Endothelial cell of umbilical vein (primary cell): Measurements from ENCODE around the gene TOP2B. TPM values are rescaled to one million over a fixed set of nuclear protein-coding genes. Genes with fewer than 3 reads are reported as not detected.

Source experiments
- BruUV-seq: library from RNA; stranded (reverse); fragments of 400-500 nt; replicated peaks from 2 replicates; lab custom pipeline; 2021; lab: Mats Ljungman, UMichigan
- CTCF ChIA-PET: fragments of 300-600, 350-600 bp; sonication (Branson Sonifier 250); formaldehyde crosslinking; loops from one replicate; lab custom pipeline; 2021; ENCODE audit warnings: antibody characterized with exemption, inconsistent platforms; lab: Charles Lee
- POLR2A ChIA-PET: fragments of 300-600, 350-600 bp; sonication (Branson Sonifier 250); formaldehyde crosslinking; loops from one replicate; lab custom pipeline; 2021; ENCODE audit warnings: antibody characterized with exemption, inconsistent platforms; lab: Charles Lee
- DNase-seq: peaks from one replicate; pipeline ENCODE4 v3.0.0-alpha.2; 2011; ENCODE audit warnings: low read depth, low spot score
- FAIRE-seq: peaks from 2 replicates; lab custom pipeline; 2011; peaks lifted over from hg19 to GRCh38; lab: Jason Lieb, UNC
- H2AFZ ChIP-seq: 2 replicates; pipeline ENCODE4 v1.6.0; 2012; ENCODE audit warnings: low read depth, low read length, control low read depth, inconsistent platforms
- H3K27ac ChIP-seq: 2 replicates; pipeline ENCODE4 v1.5.1; 2011; ENCODE audit warnings: low read depth, mild to moderate bottlenecking, control low read depth, low read length, moderate library complexity; ENCODE audit not compliant: insufficient read depth
- H3K27me3 ChIP-seq, 2 experiments: 2 replicates each; pipeline versions ENCODE4 v1.6.0 to v1.6.1; 2011; ENCODE audit warnings: low read length in 2 of 2, mixed read lengths in 1 of 2; ENCODE audit not compliant: control insufficient read depth in 2 of 2, insufficient read depth in 2 of 2
- H3K36me3 ChIP-seq, 2 experiments: 2 replicates in 1 of 2; 3 replicates in 1 of 2; pipeline ENCODE4 v1.5.1; 2011; ENCODE audit warnings: low read length in 2 of 2, mild to moderate bottlenecking in 1 of 2, moderate library complexity in 1 of 2; ENCODE audit not compliant: control insufficient read depth in 2 of 2, insufficient read depth in 2 of 2; ENCODE audit errors: extremely low read depth in 1 of 2
- H3K4me1 ChIP-seq: 3 replicates; pipeline ENCODE4 v1.5.1; 2011; ENCODE audit warnings: mild to moderate bottlenecking, low read length; ENCODE audit not compliant: control insufficient read depth, insufficient read depth; ENCODE audit errors: extremely low read depth
- H3K4me2 ChIP-seq: 2 replicates; pipeline ENCODE4 v1.6.1; 2011; ENCODE audit warnings: low read length, control low read depth, mixed read lengths; ENCODE audit not compliant: insufficient read depth
- H3K4me3 ChIP-seq, 3 experiments: fragments of 200-600 bp in 1 of 3; sonication (generic), shearing (Covaris generic) in 1 of 3; replicated peaks in 1 of 3; 2 replicates each; pipeline ENCODE4 v1.5.1; 2011 to 2016; ENCODE audit warnings: control low read depth in 3 of 3, low read length in 3 of 3, mild to moderate bottlenecking in 2 of 3, inconsistent platforms in 1 of 3, low read depth in 1 of 3, moderate library complexity in 1 of 3; ENCODE audit not compliant: insufficient read depth in 1 of 3
- H3K79me2 ChIP-seq: 2 replicates; pipeline ENCODE4 v1.6.0; 2012; ENCODE audit warnings: low read length, inconsistent platforms; ENCODE audit not compliant: control insufficient read depth, insufficient read depth
- H3K9ac ChIP-seq: replicated peaks from 2 replicates; pipeline ENCODE3; 2011; ENCODE audit warnings: low read length, control low read depth; ENCODE audit not compliant: insufficient read depth; ENCODE audit errors: extremely low read depth
- H3K9me1 ChIP-seq: replicated peaks from 3 replicates; pipeline ENCODE4 v1.6.0; 2011; ENCODE audit warnings: mild to moderate bottlenecking, low read length; ENCODE audit not compliant: control insufficient read depth, insufficient read depth; ENCODE audit errors: extremely low read depth
- H3K9me3 ChIP-seq: replicated peaks from 2 replicates; pipeline ENCODE4 v1.5.1; 2012; ENCODE audit warnings: low read length, inconsistent platforms; ENCODE audit not compliant: control insufficient read depth, insufficient read depth
- H4K20me1 ChIP-seq: replicated peaks from 2 replicates; pipeline ENCODE3; 2011; ENCODE audit warnings: mild to moderate bottlenecking, low read length; ENCODE audit not compliant: control insufficient read depth, insufficient read depth; ENCODE audit errors: extremely low read depth
- EZH2 ChIP-seq: IDR thresholded peaks from 2 replicates; pipeline ENCODE4 v1.6.1; 2012; ENCODE audit warnings: borderline replicate concordance, low read depth, mild to moderate bottlenecking, moderate library complexity, low read length, inconsistent platforms; ENCODE audit not compliant: severe bottlenecking
- FOS ChIP-seq: IDR thresholded peaks from 2 replicates; pipeline ENCODE4 v1.6.1; 2011; ENCODE audit warnings: mild to moderate bottlenecking, low read length, moderate library complexity, borderline replicate concordance; ENCODE audit not compliant: insufficient read depth
- GATA2 ChIP-seq: IDR thresholded peaks from 2 replicates; pipeline ENCODE4 v1.7.0; 2011; ENCODE audit warnings: low read depth, mild to moderate bottlenecking, moderate library complexity, mixed read lengths, low read length; ENCODE audit not compliant: insufficient read length, insufficient read depth
- JUN ChIP-seq: IDR thresholded peaks from 2 replicates; pipeline ENCODE4 v1.6.1; 2011; ENCODE audit warnings: borderline replicate concordance, low read depth; ENCODE audit not compliant: insufficient read length, insufficient read depth
- MYC ChIP-seq: IDR thresholded peaks from one replicate; pipeline ENCODE4 v1.6.1; 2011; ENCODE audit warnings: mild to moderate bottlenecking, low read depth, low read length
- POLR2A ChIP-seq: IDR thresholded peaks from 2 replicates; pipeline ENCODE4 v1.6.1; 2012; ENCODE audit warnings: low read depth, mild to moderate bottlenecking, control low read depth, low read length
- POLR2AphosphoS5 ChIP-seq: IDR thresholded peaks from 2 replicates; pipeline ENCODE4 v1.6.1; 2012; ENCODE audit warnings: low read depth, mild to moderate bottlenecking, control low read depth, low read length, moderate library complexity; ENCODE audit not compliant: insufficient read depth
- dilution Hi-C: fragments of 300-500 bp; cut with MboI; formaldehyde crosslinking; loops from one replicate; pipeline ENCODE4 v1.15.0; 2019; ENCODE audit warnings: low sequenced_read_pairs; ENCODE audit not compliant: extremely low pct_ligation_motif_present
- intact Hi-C: fragments of 100-400 bp; cut with micrococcal nuclease; formaldehyde crosslinking; loops from one replicate; pipeline ENCODE4 v1.10.0; 2022
- polyA plus RNA-seq, 4 experiments: library from polyadenylated mRNA; depleted of rRNA in 3 of 4; stranded (reverse) in 3 of 4; unstranded in 1 of 4; fragments of >200 nt; gene quantifications; 2 replicates each; pipeline versions ENCODE4 v1.2.1 to v1.2.3, GENCODE V29; 2011 to 2012; ENCODE audit warnings: missing spikeins in 1 of 4
- total RNA-seq: library from RNA; stranded (reverse); gene quantifications from 2 replicates; pipeline ENCODE4 v1.2.3, GENCODE V29; 2021
- TF ChIP-seq, protein P1 (sequence below): IDR thresholded peaks from 2 replicates; pipeline ENCODE4 v1.6.1; 2011; ENCODE audit not compliant: insufficient read depth, insufficient read length
- TF ChIP-seq, protein P2 (sequence below), 2 donors: IDR thresholded peaks; 1 replicate in 1 of 2; 2 replicates in 1 of 2; pipeline ENCODE4 v1.5.1; 2011; ENCODE audit warnings: low read length in 2 of 2, mild to moderate bottlenecking in 2 of 2, moderate library complexity in 2 of 2, control low read depth in 1 of 2, inconsistent platforms in 1 of 2, low read depth in 1 of 2; ENCODE audit not compliant: insufficient read depth in 1 of 2; ENCODE audit errors: extremely low read depth in 1 of 2

Gene TOP2B
- total and polyA plus RNA-seq, 2 donors (not counting 3 experiments of a cell fraction or from before 2014, with no cell fraction given) = 20.4 to 98.9 TPM

DNA sequence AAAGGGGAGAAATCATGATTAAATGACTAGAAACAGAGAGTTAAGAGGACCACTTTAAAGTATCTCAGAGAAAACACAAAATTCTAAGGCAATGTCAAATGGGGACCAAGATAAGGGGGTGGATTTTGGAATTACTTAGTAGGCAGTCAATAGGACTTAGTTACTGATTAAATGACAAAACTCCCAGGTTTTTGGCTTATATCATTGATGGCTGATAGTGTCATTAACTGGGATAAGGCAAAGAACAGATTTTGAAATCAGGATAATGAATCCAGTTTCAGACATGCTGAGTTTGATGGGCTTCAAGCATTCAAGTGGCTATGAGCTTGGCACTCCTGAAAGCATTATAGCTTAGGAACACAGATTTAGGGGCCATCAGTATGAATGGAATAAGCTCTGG lies 53.9 kb downstream of the TOP2B start:
- intact Hi-C loops (no loop called here), dilution Hi-C loops (no loop called here)
- Histone ChIP-seq H3K79me2 (no peaks in the 10 kb centered on the region), H3K9ac (no peak overlapping the region), H3K9me1 (no peaks in the 10 kb centered on the region), H3K27ac (no peak overlapping the region), H3K4me3 (no peak overlapping the region), H3K27me3 (no peaks in the 10 kb centered on the region), H2AFZ (no peak overlapping the region), H3K4me1 (no peaks in the 10 kb centered on the region), H3K4me2 (no peak overlapping the region), H3K9me3 (no peaks in the 10 kb centered on the region), H4K20me1 (no peaks in the 10 kb centered on the region), H3K36me3 (peaks cover 11 to 22% of the 10 kb centered on the region in 2 experiments)
- DNase-seq (no peak), FAIRE-seq (no peak)
- ChIA-PET CTCF (no interaction called here), POLR2A (no interaction called here)
- TF ChIP-seq FOS (no peak), MYC (no peak), JUN (no peak), EZH2 (no peak), POLR2A (no peak), GATA2 (no peak), POLR2AphosphoS5 (no peak)
- TF ChIP-seq, protein P1, sequence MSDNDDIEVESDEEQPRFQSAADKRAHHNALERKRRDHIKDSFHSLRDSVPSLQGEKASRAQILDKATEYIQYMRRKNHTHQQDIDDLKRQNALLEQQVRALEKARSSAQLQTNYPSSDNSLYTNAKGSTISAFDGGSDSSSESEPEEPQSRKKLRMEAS = no peak
- TF ChIP-seq, protein P2, sequence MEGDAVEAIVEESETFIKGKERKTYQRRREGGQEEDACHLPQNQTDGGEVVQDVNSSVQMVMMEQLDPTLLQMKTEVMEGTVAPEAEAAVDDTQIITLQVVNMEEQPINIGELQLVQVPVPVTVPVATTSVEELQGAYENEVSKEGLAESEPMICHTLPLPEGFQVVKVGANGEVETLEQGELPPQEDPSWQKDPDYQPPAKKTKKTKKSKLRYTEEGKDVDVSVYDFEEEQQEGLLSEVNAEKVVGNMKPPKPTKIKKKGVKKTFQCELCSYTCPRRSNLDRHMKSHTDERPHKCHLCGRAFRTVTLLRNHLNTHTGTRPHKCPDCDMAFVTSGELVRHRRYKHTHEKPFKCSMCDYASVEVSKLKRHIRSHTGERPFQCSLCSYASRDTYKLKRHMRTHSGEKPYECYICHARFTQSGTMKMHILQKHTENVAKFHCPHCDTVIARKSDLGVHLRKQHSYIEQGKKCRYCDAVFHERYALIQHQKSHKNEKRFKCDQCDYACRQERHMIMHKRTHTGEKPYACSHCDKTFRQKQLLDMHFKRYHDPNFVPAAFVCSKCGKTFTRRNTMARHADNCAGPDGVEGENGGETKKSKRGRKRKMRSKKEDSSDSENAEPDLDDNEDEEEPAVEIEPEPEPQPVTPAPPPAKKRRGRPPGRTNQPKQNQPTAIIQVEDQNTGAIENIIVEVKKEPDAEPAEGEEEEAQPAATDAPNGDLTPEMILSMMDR (IDR thresholded peaks at IDR 0.05; ENCODE audit: extremely low read depth in 1 of 2, insufficient read depth in 1 of 2, low read depth in 1 of 2, low read length in 2 of 2) = no peak
- BruUV-seq = no TSS peak
